SK-N-SH treated with all-trans-retinoic acid at 6 μM for 48 hours (cell line): ENCODE data around the gene BEGAIN.

Experiments
- ATAC-seq: fragments of 200-7000 bp; cut with Tn5 transposase; 3 replicates; pipeline ENCODE4 v1.9.1; 2020; ENCODE audit warnings: mild to moderate bottlenecking, moderate library complexity
- ARNTL ChIP-seq: fragments of 450-650 bp; formaldehyde crosslinking; IDR thresholded peaks from 2 replicates; pipeline ENCODE4 v1.5.0; 2020; ENCODE audit warnings: low read depth, mild to moderate bottlenecking, moderate library complexity, borderline replicate concordance
- CSDC2 ChIP-seq: fragments of 250-450 bp; sonication (Bioruptor Pico); IDR thresholded peaks from 2 replicates; pipeline ENCODE4 v1.5.0; 2020; ENCODE audit warnings: mild to moderate bottlenecking, moderate library complexity
- ESRRG ChIP-seq: fragments of 250-450 bp; sonication (Bioruptor Pico); IDR thresholded peaks from 2 replicates; pipeline ENCODE4 v1.6.1; 2021; ENCODE audit warnings: mild to moderate bottlenecking
- GLIS3 ChIP-seq: fragments of 250-450 bp; sonication (Bioruptor Pico); IDR thresholded peaks from 2 replicates; pipeline ENCODE4 v1.5.0; 2020; ENCODE audit warnings: mild to moderate bottlenecking, moderate library complexity
- ISL1 ChIP-seq: fragments of 250-450 bp; sonication (Bioruptor Pico); IDR thresholded peaks from 2 replicates; pipeline ENCODE4 v2.1.2; 2022; ENCODE audit warnings: mild to moderate bottlenecking, moderate library complexity
- OSR1 ChIP-seq: fragments of 250-450 bp; sonication (Bioruptor Pico); IDR thresholded peaks from 2 replicates; pipeline ENCODE4 v1.8.0; 2022; ENCODE audit warnings: moderate library complexity, mild to moderate bottlenecking, inconsistent platforms
- PPARA ChIP-seq: fragments of 250-450 bp; sonication (Bioruptor Pico); IDR thresholded peaks from 2 replicates; pipeline ENCODE4 v1.5.0; 2020; ENCODE audit warnings: mild to moderate bottlenecking, borderline replicate concordance
- RARB ChIP-seq: fragments of 250-450 bp; sonication (Bioruptor Pico); IDR thresholded peaks from 2 replicates; pipeline ENCODE4 v1.8.0; 2021; ENCODE audit warnings: mild to moderate bottlenecking, moderate library complexity
- SNAI2 ChIP-seq: fragments of 250-450 bp; sonication (Bioruptor Pico); IDR thresholded peaks from 2 replicates; pipeline ENCODE4 v1.5.0; 2020; ENCODE audit warnings: mild to moderate bottlenecking, moderate library complexity
- TCF4 ChIP-seq: fragments of 250-450 bp; sonication (Bioruptor Pico); IDR thresholded peaks from 2 replicates; pipeline ENCODE4 v1.8.0; 2021; ENCODE audit warnings: mild to moderate bottlenecking, moderate library complexity, borderline replicate concordance
- TOX ChIP-seq: fragments of 250-450 bp; sonication (Bioruptor Pico); IDR thresholded peaks from 2 replicates; pipeline ENCODE4 v1.8.0; 2021; ENCODE audit warnings: mild to moderate bottlenecking, moderate library complexity, borderline replicate concordance
- ZC3H10 ChIP-seq: fragments of 250-450 bp; sonication (Bioruptor Pico); IDR thresholded peaks from 2 replicates; pipeline ENCODE4 v1.5.1; 2021; ENCODE audit warnings: mild to moderate bottlenecking, moderate library complexity
- ZFP3 ChIP-seq: fragments of 250-450 bp; sonication (Bioruptor Pico); IDR thresholded peaks from 2 replicates; pipeline ENCODE4 v1.5.0; 2020; ENCODE audit warnings: mild to moderate bottlenecking, moderate library complexity
- ZFP30 ChIP-seq: fragments of 450-650 bp; formaldehyde crosslinking; IDR thresholded peaks from 2 replicates; pipeline ENCODE4 v1.5.0; 2022; ENCODE audit warnings: mild to moderate bottlenecking, moderate library complexity
- ZNF565 ChIP-seq: fragments of 450-650 bp; formaldehyde crosslinking; conservative IDR thresholded peaks from 2 replicates; pipeline ENCODE4 v1.5.0; 2020; ENCODE audit warnings: low read depth, mild to moderate bottlenecking, moderate library complexity
- ZNF70 ChIP-seq: fragments of 450-650 bp; formaldehyde crosslinking; IDR thresholded peaks from 2 replicates; pipeline ENCODE4 v1.5.0; 2020; ENCODE audit warnings: mild to moderate bottlenecking, moderate library complexity
- ZNF8 ChIP-seq: fragments of 450-650 bp; formaldehyde crosslinking; IDR thresholded peaks from 2 replicates; pipeline ENCODE4 v1.5.0; 2020; ENCODE audit warnings: mild to moderate bottlenecking, moderate library complexity
- TF ChIP-seq, protein P1 (sequence below): fragments of 250-450 bp; sonication (Bioruptor Pico); IDR thresholded peaks from 2 replicates; pipeline ENCODE4 v1.5.1; 2020; ENCODE audit warnings: low read depth, mild to moderate bottlenecking, moderate library complexity
- TF ChIP-seq, protein P2 (sequence below): fragments of 250-450 bp; sonication (Bioruptor Pico); IDR thresholded peaks from 2 replicates; pipeline ENCODE4 v1.5.0; 2020; ENCODE audit warnings: mild to moderate bottlenecking, moderate library complexity
- TF ChIP-seq, protein P3 (sequence below): fragments of 250-450 bp; sonication (Bioruptor Pico); IDR thresholded peaks from 2 replicates; pipeline ENCODE4 v1.8.0; 2020; ENCODE audit warnings: mild to moderate bottlenecking, moderate library complexity, borderline replicate concordance
- TF ChIP-seq, protein P4 (sequence below): fragments of 250-450 bp; sonication (Bioruptor Pico); IDR thresholded peaks from 2 replicates; pipeline ENCODE4 v1.5.1; 2021; ENCODE audit warnings: mild to moderate bottlenecking, moderate library complexity

Gene BEGAIN

DNA sequence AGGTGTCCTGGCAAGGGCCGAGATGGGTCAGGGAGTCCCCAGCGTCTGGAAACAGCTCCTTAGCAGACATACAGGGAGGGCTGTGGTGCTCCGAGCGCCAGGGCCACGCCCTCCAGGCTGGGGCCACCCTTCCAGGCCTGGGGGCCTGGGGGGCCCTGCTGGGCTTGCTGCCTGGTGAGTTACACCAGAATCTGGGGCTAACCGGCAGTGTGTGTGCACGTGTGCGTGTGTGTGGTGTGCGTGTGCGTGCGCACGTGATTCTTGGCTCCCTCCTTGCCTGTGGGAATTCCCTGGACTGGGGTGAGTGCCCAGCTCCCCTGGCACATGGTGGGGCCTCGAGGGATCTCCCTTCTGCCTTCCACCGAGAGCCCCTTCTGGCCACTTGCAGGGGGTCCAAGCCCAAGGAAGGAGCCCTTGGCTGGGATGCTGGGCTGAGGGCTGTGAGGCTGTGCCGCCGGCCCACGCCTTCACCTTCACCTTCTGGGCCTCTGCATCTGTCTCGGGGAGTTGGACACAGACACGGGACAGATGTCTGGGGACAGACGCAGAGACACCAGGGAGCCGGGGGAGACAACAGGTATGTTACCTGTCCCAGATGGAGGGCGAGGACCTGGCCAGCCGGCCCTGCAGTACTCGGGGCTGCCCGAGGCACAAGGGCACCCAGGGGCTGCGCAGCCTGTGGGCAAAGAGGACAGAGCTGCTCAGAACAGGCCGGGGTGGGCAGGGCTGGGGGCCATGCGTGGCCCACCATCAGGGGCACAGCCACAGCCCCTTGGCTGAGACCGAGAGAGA lies 37.2 kb downstream of the BEGAIN start:
- no peak for TF ChIP-seq ARNTL
- TF ChIP-seq, protein P1, sequence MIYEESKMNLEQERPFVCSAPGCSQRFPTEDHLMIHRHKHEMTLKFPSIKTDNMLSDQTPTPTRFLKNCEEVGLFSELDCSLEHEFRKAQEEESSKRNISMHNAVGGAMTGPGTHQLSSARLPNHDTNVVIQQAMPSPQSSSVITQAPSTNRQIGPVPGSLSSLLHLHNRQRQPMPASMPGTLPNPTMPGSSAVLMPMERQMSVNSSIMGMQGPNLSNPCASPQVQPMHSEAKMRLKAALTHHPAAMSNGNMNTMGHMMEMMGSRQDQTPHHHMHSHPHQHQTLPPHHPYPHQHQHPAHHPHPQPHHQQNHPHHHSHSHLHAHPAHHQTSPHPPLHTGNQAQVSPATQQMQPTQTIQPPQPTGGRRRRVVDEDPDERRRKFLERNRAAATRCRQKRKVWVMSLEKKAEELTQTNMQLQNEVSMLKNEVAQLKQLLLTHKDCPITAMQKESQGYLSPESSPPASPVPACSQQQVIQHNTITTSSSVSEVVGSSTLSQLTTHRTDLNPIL (CRISPR knock-in tag) = no peak
- no peak for TF ChIP-seq RARB
- TF ChIP-seq, protein P2, sequence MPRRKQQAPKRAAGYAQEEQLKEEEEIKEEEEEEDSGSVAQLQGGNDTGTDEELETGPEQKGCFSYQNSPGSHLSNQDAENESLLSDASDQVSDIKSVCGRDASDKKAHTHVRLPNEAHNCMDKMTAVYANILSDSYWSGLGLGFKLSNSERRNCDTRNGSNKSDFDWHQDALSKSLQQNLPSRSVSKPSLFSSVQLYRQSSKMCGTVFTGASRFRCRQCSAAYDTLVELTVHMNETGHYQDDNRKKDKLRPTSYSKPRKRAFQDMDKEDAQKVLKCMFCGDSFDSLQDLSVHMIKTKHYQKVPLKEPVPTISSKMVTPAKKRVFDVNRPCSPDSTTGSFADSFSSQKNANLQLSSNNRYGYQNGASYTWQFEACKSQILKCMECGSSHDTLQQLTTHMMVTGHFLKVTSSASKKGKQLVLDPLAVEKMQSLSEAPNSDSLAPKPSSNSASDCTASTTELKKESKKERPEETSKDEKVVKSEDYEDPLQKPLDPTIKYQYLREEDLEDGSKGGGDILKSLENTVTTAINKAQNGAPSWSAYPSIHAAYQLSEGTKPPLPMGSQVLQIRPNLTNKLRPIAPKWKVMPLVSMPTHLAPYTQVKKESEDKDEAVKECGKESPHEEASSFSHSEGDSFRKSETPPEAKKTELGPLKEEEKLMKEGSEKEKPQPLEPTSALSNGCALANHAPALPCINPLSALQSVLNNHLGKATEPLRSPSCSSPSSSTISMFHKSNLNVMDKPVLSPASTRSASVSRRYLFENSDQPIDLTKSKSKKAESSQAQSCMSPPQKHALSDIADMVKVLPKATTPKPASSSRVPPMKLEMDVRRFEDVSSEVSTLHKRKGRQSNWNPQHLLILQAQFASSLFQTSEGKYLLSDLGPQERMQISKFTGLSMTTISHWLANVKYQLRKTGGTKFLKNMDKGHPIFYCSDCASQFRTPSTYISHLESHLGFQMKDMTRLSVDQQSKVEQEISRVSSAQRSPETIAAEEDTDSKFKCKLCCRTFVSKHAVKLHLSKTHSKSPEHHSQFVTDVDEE (CRISPR knock-in tag) = no peak
- no peak for TF ChIP-seq ZNF70 (CRISPR knock-in tag)
- TF ChIP-seq ESRRG (CRISPR knock-in tag) = no peak
- no peak for TF ChIP-seq ZC3H10 (CRISPR knock-in tag)
- no peak for TF ChIP-seq ZNF8 (CRISPR knock-in tag)
- no peak for TF ChIP-seq ZFP3 (CRISPR knock-in tag)
- TF ChIP-seq ZNF565 = no peak
- TF ChIP-seq OSR1 (CRISPR knock-in tag) = no peak
- TF ChIP-seq, protein P3, sequence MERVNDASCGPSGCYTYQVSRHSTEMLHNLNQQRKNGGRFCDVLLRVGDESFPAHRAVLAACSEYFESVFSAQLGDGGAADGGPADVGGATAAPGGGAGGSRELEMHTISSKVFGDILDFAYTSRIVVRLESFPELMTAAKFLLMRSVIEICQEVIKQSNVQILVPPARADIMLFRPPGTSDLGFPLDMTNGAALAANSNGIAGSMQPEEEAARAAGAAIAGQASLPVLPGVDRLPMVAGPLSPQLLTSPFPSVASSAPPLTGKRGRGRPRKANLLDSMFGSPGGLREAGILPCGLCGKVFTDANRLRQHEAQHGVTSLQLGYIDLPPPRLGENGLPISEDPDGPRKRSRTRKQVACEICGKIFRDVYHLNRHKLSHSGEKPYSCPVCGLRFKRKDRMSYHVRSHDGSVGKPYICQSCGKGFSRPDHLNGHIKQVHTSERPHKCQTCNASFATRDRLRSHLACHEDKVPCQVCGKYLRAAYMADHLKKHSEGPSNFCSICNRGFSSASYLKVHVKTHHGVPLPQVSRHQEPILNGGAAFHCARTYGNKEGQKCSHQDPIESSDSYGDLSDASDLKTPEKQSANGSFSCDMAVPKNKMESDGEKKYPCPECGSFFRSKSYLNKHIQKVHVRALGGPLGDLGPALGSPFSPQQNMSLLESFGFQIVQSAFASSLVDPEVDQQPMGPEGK (CRISPR knock-in tag) = no peak
- TF ChIP-seq, protein P4, sequence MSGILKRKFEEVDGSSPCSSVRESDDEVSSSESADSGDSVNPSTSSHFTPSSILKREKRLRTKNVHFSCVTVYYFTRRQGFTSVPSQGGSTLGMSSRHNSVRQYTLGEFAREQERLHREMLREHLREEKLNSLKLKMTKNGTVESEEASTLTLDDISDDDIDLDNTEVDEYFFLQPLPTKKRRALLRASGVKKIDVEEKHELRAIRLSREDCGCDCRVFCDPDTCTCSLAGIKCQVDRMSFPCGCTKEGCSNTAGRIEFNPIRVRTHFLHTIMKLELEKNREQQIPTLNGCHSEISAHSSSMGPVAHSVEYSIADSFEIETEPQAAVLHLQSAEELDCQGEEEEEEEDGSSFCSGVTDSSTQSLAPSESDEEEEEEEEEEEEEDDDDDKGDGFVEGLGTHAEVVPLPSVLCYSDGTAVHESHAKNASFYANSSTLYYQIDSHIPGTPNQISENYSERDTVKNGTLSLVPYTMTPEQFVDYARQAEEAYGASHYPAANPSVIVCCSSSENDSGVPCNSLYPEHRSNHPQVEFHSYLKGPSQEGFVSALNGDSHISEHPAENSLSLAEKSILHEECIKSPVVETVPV (CRISPR knock-in tag) = no peak
- no peak; the same call in 2 of the 3 replicates for ATAC-seq

DNA sequence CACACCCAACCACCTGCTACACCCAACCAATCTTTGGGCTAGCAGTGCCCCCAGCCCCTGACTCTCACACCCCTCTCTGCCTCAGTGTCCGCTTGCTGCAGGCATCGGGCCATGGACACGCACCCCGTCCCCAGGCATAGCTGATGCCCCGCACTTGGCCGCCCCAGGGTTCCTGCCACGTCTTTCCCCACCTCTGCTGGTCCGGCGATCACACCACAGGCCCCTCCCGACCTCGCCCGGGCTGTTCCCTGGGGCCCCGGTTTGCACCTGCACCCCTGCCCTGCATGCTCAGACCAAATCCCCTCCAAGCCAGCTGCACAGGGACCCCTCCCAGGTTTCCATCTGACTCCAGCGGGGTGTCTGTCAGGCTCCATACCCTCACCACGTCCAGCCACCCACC lies 38.3 kb downstream of the BEGAIN start:
- no peak for ATAC-seq
- TF ChIP-seq, protein P4 (CRISPR knock-in tag) = no peak
- TF ChIP-seq TCF4 (CRISPR knock-in tag) = no peak
- no peak for TF ChIP-seq ESRRG (CRISPR knock-in tag)
- TF ChIP-seq, protein P3 (CRISPR knock-in tag) = no peak
- TF ChIP-seq ZNF8 (CRISPR knock-in tag) = no peak
- TF ChIP-seq PPARA (CRISPR knock-in tag) = no peak

DNA sequence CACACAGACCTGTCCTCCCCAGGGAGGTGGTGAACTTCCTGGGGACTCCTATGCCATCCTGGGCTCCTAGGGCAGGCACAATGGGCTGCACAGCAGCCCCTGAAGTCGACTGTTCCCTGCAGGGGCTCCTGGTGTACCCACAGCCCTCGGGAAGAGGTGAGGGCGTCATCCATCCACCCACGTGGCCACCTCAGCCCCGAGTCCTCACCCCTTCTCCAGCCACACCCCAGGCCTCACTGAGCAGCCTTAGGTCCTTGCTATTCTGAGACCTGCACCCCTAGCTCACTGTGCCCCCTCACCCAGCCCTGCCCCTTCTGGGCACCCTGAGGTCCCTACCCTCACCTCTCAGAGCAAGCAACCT lies 38.9 kb downstream of the BEGAIN start:
- no peak for ATAC-seq
- TF ChIP-seq ZNF70 (CRISPR knock-in tag) (no peak), ARNTL (no peak), CSDC2 (no peak), PPARA (CRISPR knock-in tag) (no peak), ZC3H10 (CRISPR knock-in tag) (no peak), ZFP30 (CRISPR knock-in tag) (no peak), TOX (no peak), ISL1 (no peak), SNAI2 (CRISPR knock-in tag) (no peak), ESRRG (CRISPR knock-in tag) (no peak), GLIS3 (CRISPR knock-in tag) (no peak), ZNF8 (CRISPR knock-in tag) (no peak), RARB (no peak)
- TF ChIP-seq, protein P4 (CRISPR knock-in tag) = no peak
- TF ChIP-seq, protein P2 (CRISPR knock-in tag) = no peak
